ENCODE data around the gene ZNF326. TPM values are rescaled to one million over a fixed set of nuclear protein-coding genes. Genes with fewer than 3 reads are reported as not detected.

ZNF326 gene
- total RNA-seq, 1 experiment from 2014 or later: 60.1 TPM

DNA sequence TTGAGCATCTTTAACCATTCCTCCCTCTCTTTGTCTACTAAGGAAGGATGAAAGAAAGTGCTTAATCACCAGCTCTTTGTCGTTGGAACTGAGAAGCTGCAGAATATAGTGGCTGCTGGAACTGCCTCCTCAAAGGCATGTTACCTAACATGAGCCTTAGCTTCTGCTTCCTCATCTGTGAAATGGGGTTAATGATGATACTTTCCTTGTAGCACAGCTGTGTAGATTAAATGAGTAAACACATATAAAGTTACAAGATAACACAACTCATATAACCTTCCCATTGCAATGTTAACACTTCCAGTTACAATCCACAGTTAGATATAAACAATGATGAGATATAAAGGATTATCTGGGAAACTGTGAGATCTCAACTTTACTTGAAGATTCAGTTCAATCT is 48.4 kb upstream of the ZNF326 start:
- BruUV-seq (replicated peaks): no TSS peak
- intact Hi-C loops (cut with micrococcal nuclease; ENCODE audit: unreplicated experiment): no loop called here
- H3K36me3 ChIP-seq (ENCODE audit: insufficient read depth, low read length, poor library complexity, severe bottlenecking): no peaks in the 10 kb centered on the region
- DNase-seq (ENCODE audit: low spot score): no peak
- H3K27me3 ChIP-seq (replicated peaks; ENCODE audit: insufficient read depth, low read depth, low read length, poor library complexity): no peaks in the 10 kb centered on the region
- TF ChIP-seq CTCF (conservative IDR thresholded peaks at IDR 0.05; ENCODE audit: low read depth, low read length): no peak
- TF ChIP-seq EZH2 (IDR thresholded peaks at IDR 0.05; ENCODE audit: borderline replicate concordance, low read depth, low read length, poor library complexity, severe bottlenecking): no peak
- POLR2A ChIA-PET (ENCODE audit: low non-redundant PET): interaction anchor here (0.6 kb wide), 1 partner anchor 41 kb away, joined by 3 read pairs; no protein-coding TSS in a partner anchor
- H3K4me1 ChIP-seq (ENCODE audit: insufficient read depth, low read length, poor library complexity, severe bottlenecking): peaks cover 12% of the 10 kb centered on the region
- H3K27ac ChIP-seq (ENCODE audit: low read depth, low read length, poor library complexity, severe bottlenecking): no peak overlapping the region
- H3K4me3 ChIP-seq (ENCODE audit: low read depth, low read length, poor library complexity, severe bottlenecking): no peak overlapping the region
- H3K9me3 ChIP-seq (ENCODE audit: low read depth, low read length, poor library complexity, severe bottlenecking): no peaks in the 10 kb centered on the region
- CTCF ChIA-PET: interaction anchor here (1.3 kb wide), 1 partner anchor 142 kb away, joined by 5 read pairs; no protein-coding TSS in a partner anchor

GRCh38 chr1:89948722-89949345 is 46.1 kb upstream of the ZNF326 start:
- Histone ChIP-seq H3K36me3 (ENCODE audit: insufficient read depth, low read length, poor library complexity, severe bottlenecking) (no peaks in the 10 kb centered on the region), H3K27ac (ENCODE audit: low read depth, low read length, poor library complexity, severe bottlenecking) (no peak overlapping the region), H3K27me3 (replicated peaks; ENCODE audit: insufficient read depth, low read depth, low read length, poor library complexity) (no peaks in the 10 kb centered on the region), H3K4me1 (ENCODE audit: insufficient read depth, low read length, poor library complexity, severe bottlenecking) (peaks cover 8% of the 10 kb centered on the region), H3K9me3 (ENCODE audit: low read depth, low read length, poor library complexity, severe bottlenecking) (no peaks in the 10 kb centered on the region), H3K4me3 (ENCODE audit: low read depth, low read length, poor library complexity, severe bottlenecking) (no peak overlapping the region)
- POLR2A ChIA-PET (ENCODE audit: low non-redundant PET): no interaction called here
- DNase-seq (ENCODE audit: low spot score): no peak
- TF ChIP-seq EZH2 (IDR thresholded peaks at IDR 0.05; ENCODE audit: borderline replicate concordance, low read depth, low read length, poor library complexity, severe bottlenecking): no peak
- BruUV-seq (replicated peaks): no TSS peak
- CTCF ChIA-PET: no interaction called here
- intact Hi-C loops (cut with micrococcal nuclease; ENCODE audit: unreplicated experiment): no loop called here

- intact Hi-C loops (cut with micrococcal nuclease; ENCODE audit: unreplicated experiment): no loop called here
- CTCF ChIA-PET: interaction anchor here (0.7 kb wide), 1 partner anchor 129 kb away, joined by 4 read pairs; the partner anchor contains the start of gene LRRC8D
- Histone ChIP-seq H3K4me3 (ENCODE audit: low read depth, low read length, poor library complexity, severe bottlenecking) (no peak overlapping the region), H3K4me1 (ENCODE audit: insufficient read depth, low read length, poor library complexity, severe bottlenecking) (no peaks in the 10 kb centered on the region), H3K9me3 (ENCODE audit: low read depth, low read length, poor library complexity, severe bottlenecking) (no peaks in the 10 kb centered on the region), H3K36me3 (ENCODE audit: insufficient read depth, low read length, poor library complexity, severe bottlenecking) (no peaks in the 10 kb centered on the region), H3K27me3 (replicated peaks; ENCODE audit: insufficient read depth, low read depth, low read length, poor library complexity) (no peaks in the 10 kb centered on the region), H3K27ac (ENCODE audit: low read depth, low read length, poor library complexity, severe bottlenecking) (no peak overlapping the region)
- TF ChIP-seq EZH2 (IDR thresholded peaks at IDR 0.05; ENCODE audit: borderline replicate concordance, low read depth, low read length, poor library complexity, severe bottlenecking): no peak
- TF ChIP-seq CTCF (conservative IDR thresholded peaks at IDR 0.05; ENCODE audit: low read depth, low read length): no peak
- DNase-seq (ENCODE audit: low spot score): no peak
- BruUV-seq (replicated peaks): no TSS peak
- POLR2A ChIA-PET (ENCODE audit: low non-redundant PET): no interaction called here
These were observed 44.8 kb upstream of the ZNF326 start for GRCh38 chr1:89949991-89950624.
